DND-41 (cell line): ENCODE measurements around the gene CCL13.

Experiments used
- ATAC-seq: fragments of 200-7000 bp; cut with Tn5 transposase; 3 replicates; pipeline ENCODE4 v1.9.1; 2021; ENCODE audit warnings: low read depth; ENCODE audit not compliant: insufficient read depth
- DNase-seq: peaks from one replicate; pipeline ENCODE4 v3.0.0-alpha.2; 2020
- H2AFZ ChIP-seq: 2 replicates; pipeline ENCODE4 v1.6.0; 2012; ENCODE audit warnings: low read depth, low read length
- H3K27ac ChIP-seq: 2 replicates; pipeline ENCODE4 v1.5.1; 2012; ENCODE audit warnings: low read length, inconsistent platforms
- H3K27me3 ChIP-seq: fragments of 200-600 bp; sonication (generic); 2 replicates; pipeline ENCODE4 v1.6.0; 2012; ENCODE audit warnings: low read length, mild to moderate bottlenecking, inconsistent platforms; ENCODE audit not compliant: insufficient read depth, poor library complexity
- H3K36me3 ChIP-seq: 2 replicates; pipeline ENCODE4 v1.5.1; 2012; ENCODE audit warnings: low read length, inconsistent platforms; ENCODE audit not compliant: insufficient read depth
- H3K4me1 ChIP-seq: 2 replicates; pipeline ENCODE4 v1.5.1; 2012; ENCODE audit warnings: mild to moderate bottlenecking, low read length; ENCODE audit not compliant: insufficient read depth
- H3K4me2 ChIP-seq: 2 replicates; pipeline ENCODE4 v1.6.0; 2012; ENCODE audit warnings: mild to moderate bottlenecking, moderate library complexity, low read length, inconsistent platforms; ENCODE audit not compliant: insufficient read depth
- H3K4me3 ChIP-seq, 2 experiments: fragments of 200-600 bp in 1 of 2; shearing (Covaris generic) in 1 of 2; 2 replicates each; pipeline ENCODE4 v1.5.1; 2012 to 2016; ENCODE audit warnings: inconsistent platforms in 2 of 2, low read length in 2 of 2, mild to moderate bottlenecking in 2 of 2, low read depth in 1 of 2, moderate library complexity in 1 of 2
- H3K79me2 ChIP-seq: 2 replicates; pipeline ENCODE4 v1.6.0; 2012; ENCODE audit warnings: low read length, inconsistent platforms; ENCODE audit not compliant: insufficient read depth
- H3K9ac ChIP-seq: 2 replicates; pipeline ENCODE4 v1.6.0; 2012; ENCODE audit warnings: low read depth, mild to moderate bottlenecking, inconsistent platforms, low read length, moderate library complexity
- H3K9me3 ChIP-seq: 2 replicates; pipeline ENCODE4 v1.5.1; 2012; ENCODE audit warnings: low read length, moderate library complexity, mild to moderate bottlenecking, inconsistent platforms; ENCODE audit not compliant: insufficient read depth, severe bottlenecking
- H4K20me1 ChIP-seq: 2 replicates; pipeline ENCODE4 v1.6.0; 2012; ENCODE audit warnings: low read length; ENCODE audit not compliant: insufficient read depth
- CTCF ChIP-seq: IDR thresholded peaks from 2 replicates; pipeline ENCODE4 v1.5.1; 2012; ENCODE audit warnings: borderline replicate concordance, low read length, moderate library complexity, mild to moderate bottlenecking; ENCODE audit not compliant: poor library complexity, severe bottlenecking; ENCODE audit errors: extremely low read depth
- EZH2 ChIP-seq: IDR thresholded peaks from 3 replicates; pipeline ENCODE4 v1.6.1; 2012; ENCODE audit warnings: borderline replicate concordance, low read depth, mild to moderate bottlenecking, moderate library complexity, low read length, inconsistent platforms; ENCODE audit not compliant: severe bottlenecking

CCL13 gene

DNA sequence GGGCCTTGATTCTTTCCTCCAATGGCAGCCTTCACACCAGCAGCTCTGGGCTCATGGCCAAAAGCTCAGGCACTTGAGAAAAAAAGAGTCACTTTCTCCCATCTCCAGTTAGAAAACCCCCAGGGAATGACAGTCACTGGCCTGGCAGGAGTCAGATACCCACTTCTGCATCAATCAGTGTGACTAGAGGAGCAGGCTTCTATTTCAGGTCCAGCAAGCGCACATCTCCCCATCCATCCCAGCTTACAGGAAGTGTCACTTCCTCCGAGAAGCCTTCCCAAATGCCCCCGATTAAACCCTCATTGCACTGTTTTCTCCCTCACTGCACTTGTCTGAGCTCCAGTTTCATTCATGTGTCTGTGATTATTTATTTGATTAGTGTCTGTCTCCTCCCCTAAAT is 37.1 kb downstream of the CCL13 start:
- H4K20me1 ChIP-seq, result no peaks in the 10 kb centered on the region
- no peak overlapping the region for H3K4me3 ChIP-seq
- H2AFZ ChIP-seq, result no peak overlapping the region
- H3K27ac ChIP-seq, result peak overlapping the region; percentile 38
- DNase-seq (no peak), ATAC-seq (no peak)
- H3K9me3 ChIP-seq, result no peaks in the 10 kb centered on the region
- H3K36me3 ChIP-seq, result no peaks in the 10 kb centered on the region
- H3K4me2 ChIP-seq, result no peak overlapping the region
- TF ChIP-seq CTCF (no peak), EZH2 (no peak)
- H3K27me3 ChIP-seq, result no peaks in the 10 kb centered on the region
- H3K9ac ChIP-seq, result no peak overlapping the region
- H3K79me2 ChIP-seq, result no peaks in the 10 kb centered on the region
- H3K4me1 ChIP-seq, result peaks cover 78% of the 10 kb centered on the region

- no peak overlapping the region for H2AFZ ChIP-seq
- no peak for DNase-seq
- peaks cover 91% of the 10 kb centered on the region for H3K4me1 ChIP-seq
- no peaks in the 10 kb centered on the region for H3K79me2 ChIP-seq
- H3K27ac ChIP-seq, result peak overlapping the region; percentile 94
- H4K20me1 ChIP-seq, result no peaks in the 10 kb centered on the region
- no peak overlapping the region for H3K4me3 ChIP-seq
- no peak for ATAC-seq
- TF ChIP-seq CTCF, result peak; percentile 37
- no peak for TF ChIP-seq EZH2
- H3K27me3 ChIP-seq, result no peaks in the 10 kb centered on the region
- H3K4me2 ChIP-seq, result no peak overlapping the region
- H3K9ac ChIP-seq, result 0 out of 2 replicates have a peak overlapping the region, but pooled peaks have one; percentile 58
- H3K36me3 ChIP-seq, result no peaks in the 10 kb centered on the region
- no peaks in the 10 kb centered on the region for H3K9me3 ChIP-seq
Measured at GRCh38 chr17:34397265-34397664, 41.0 kb downstream of the CCL13 start.

DNA sequence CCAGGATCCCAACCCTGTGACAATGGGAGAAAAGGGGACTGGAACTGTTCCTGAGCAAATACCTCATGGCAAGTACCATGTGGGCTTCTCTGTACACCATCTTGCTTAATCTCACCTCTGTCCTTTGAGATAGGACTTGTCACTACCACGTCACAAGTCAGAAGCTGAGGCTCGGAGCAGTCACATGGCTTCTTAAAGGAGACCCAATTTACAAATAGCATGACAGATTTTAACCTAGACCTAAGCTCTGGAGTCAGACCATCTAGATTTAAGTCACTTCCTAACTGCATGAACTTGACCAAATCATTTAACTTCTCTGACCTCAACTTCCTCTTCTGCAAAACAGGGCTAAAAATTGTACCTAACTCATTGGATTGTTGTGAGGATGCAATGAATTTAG is 42.7 kb downstream of the CCL13 start:
- H3K4me2 ChIP-seq, result no peak overlapping the region
- no peaks in the 10 kb centered on the region for H3K79me2 ChIP-seq
- no peaks in the 10 kb centered on the region for H4K20me1 ChIP-seq
- peak overlapping the region; percentile 94 for H3K27ac ChIP-seq
- no peaks in the 10 kb centered on the region for H3K27me3 ChIP-seq
- no peaks in the 10 kb centered on the region for H3K9me3 ChIP-seq
- DNase-seq (no peak), ATAC-seq (no peak)
- TF ChIP-seq EZH2, result no peak
- no peak for TF ChIP-seq CTCF
- no peak overlapping the region for H3K4me3 ChIP-seq
- peaks cover 95% of the 10 kb centered on the region for H3K4me1 ChIP-seq
- H3K36me3 ChIP-seq, result no peaks in the 10 kb centered on the region
- peak overlapping the region; percentile 58 for H3K9ac ChIP-seq
- 0 out of 2 replicates have a peak overlapping the region, but pooled peaks have one; percentile 4 for H2AFZ ChIP-seq

DNA sequence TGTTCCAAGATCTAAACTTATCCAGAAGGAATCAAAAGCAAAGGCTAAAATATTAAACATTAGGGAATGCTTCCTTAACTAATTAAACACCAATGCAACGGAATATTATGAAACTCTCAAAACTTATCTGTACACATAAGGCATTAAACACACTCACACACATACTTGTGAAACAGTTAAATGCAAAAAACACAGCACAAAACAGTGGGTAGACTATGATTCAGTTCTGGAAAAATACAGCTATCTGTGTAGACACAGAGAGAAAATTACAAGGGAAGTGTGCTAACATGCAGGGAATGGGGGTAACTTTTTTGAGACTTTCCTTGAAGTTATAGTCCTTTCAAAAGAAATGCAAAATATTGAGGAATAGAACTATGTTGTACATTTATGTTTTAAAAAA is 43.4 kb downstream of the CCL13 start:
- H2AFZ ChIP-seq, result no peak overlapping the region
- peak overlapping the region; percentile 58 for H3K9ac ChIP-seq
- H3K4me1 ChIP-seq, result peaks cover 97% of the 10 kb centered on the region
- H3K36me3 ChIP-seq, result no peaks in the 10 kb centered on the region
- H3K27me3 ChIP-seq, result no peaks in the 10 kb centered on the region
- no peak for ATAC-seq
- H3K27ac ChIP-seq, result peak overlapping the region; percentile 94
- no peaks in the 10 kb centered on the region for H3K79me2 ChIP-seq
- TF ChIP-seq EZH2 (no peak), CTCF (no peak)
- no peaks in the 10 kb centered on the region for H3K9me3 ChIP-seq
- H3K4me3 ChIP-seq, result no peak overlapping the region
- no peak for DNase-seq
- H3K4me2 ChIP-seq, result no peak overlapping the region
- no peaks in the 10 kb centered on the region for H4K20me1 ChIP-seq
